Stimulated activated CD8-positive, alpha-beta memory T cell treated with anti-CD3 and anti-CD28 coated beads, Interleukin-7, amount 100 ng/mL, for 4 hours (primary cell): Measurements from ENCODE around the gene AFAP1.

Experiments
- DNase-seq, 2 donors: peaks; one replicate each; pipeline ENCODE4 v3.0.0-alpha.2; 2020; ENCODE audit warnings: low read depth in 2 of 2

AFAP1 gene

GRCh38 chr4:7785017-7785416, 154.6 kb downstream of the AFAP1 start:
- DNase-seq, result no peak

DNA sequence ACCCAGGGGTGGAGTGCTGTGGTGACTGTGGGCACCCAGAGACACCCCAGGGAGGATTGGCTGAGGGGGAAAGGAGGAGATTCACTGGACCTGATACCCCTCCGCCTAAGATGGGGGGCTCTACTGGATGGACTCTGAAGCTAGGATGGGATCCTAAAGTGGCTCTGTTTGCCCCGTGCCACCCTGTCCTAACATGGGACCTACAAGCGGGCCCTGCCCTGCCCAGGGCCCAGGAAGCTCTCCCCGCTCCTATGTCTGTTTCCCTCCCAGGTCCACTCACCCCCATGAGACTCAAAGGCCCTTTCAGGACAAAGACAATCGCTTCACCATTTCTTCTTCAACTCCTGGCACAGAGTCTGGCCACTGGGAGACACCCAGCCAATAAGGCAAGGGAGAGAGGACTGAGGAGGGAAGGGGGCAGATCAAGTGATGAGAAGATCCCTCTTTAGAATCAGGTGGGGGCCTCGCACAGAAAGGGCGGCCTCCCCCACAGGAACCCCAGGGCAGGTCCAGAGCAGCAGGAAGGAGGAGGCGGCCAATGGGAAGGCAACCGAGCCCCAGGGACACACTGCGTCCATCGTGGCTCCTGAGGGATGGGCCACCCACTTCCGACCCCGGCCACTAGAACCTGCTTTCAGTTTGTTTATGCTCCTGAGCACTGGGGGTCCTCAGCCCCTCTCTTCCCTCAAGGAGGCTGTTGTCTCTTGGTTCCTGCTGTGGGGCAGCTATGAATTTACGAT, 155.4 kb downstream of the AFAP1 start:
- DNase-seq, result no peak

DNA sequence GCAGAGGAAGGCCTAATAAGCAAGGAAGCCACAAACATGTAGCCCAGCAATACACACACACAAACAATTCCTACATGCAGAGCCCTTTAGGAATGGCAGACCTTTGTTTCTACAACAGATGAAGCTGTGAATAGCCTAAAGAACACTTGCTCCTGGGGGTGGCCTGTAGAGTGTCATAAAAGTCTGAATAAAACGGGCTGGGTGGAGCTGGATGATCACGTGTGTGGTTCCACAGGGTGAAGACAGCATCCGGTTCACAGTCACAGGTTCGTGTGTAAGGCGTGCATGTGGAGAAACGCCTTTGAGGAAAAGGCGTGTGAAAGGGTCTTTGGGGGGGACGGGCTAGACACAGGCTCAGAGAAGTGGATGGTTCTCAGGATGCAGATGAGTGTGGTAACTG, 156.1 kb downstream of the AFAP1 start:
- no peak for DNase-seq

GRCh38 chr4:7782783-7783182, 156.9 kb downstream of the AFAP1 start:
- no peak for DNase-seq

GRCh38 chr4:7781993-7782392, 157.7 kb downstream of the AFAP1 start:
- no peak for DNase-seq

DNA sequence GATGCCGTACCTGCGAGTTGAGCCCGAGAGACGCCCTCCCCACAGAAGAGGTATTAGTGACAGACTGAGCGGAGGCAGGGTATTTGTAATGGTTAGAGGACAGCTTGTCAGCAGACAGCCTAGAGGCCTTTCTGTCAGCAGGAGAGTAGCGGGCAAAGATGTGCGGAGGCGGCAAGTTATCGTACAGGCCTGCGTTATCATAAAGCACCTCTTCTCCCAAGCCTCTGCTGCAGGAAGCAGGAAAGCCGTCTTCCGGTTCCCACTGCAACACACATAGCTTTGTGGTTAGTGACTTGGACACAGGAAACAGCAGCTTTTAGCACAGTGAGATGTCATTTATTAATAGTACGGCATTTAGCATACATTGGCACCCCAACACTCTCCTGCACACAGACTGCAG, 158.3 kb downstream of the AFAP1 start:
- DNase-seq, result no peak

- no peak for DNase-seq
These were observed 158.8 kb downstream of the AFAP1 start for GRCh38 chr4:7780751-7781348.

- DNase-seq, result no peak
These were observed 160.3 kb downstream of the AFAP1 start for GRCh38 chr4:7779432-7779768.

DNA sequence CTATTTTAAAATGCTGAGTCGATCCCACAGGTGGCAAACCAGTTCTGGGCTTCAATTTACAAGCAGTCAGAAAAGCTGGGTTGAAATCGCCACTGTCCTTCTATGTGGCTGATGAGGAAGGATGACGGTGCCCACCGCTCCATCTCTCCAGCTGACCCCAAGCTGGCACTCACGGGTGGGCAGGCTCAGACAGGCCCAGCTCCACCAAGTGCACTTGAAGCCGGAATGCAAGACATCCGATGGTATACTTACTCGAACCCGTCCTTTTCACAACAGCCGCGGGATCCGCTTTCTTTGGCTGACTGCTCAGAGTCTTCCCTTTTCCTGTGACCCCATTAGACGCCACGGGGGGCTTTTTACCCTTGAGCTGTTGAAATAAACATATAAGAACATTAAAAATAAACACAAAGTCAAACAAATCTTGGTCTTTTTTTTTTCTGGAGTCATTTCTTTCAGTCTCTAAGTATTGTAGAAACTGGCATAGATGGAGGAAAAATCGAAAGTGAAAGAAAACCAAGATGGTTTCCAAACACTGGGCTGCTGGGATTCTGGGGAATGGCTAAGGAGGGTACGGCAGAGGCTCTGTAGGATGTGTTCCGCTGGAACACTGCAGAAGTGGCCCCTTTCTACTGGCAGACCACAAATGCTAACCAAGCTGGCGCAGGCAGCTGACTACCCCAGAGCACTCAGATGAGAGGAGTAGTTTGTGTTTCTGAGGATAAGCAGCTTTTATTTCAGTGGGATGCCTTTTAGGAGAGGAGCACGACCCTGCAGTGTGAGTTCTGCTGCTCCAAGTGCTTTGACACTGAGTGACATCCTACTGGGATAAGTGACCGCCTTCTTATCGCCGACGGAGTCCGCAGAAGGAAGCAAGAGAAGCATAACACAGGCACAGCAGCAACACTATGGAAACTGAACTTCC, 160.9 kb downstream of the AFAP1 start:
- DNase-seq, result no peak

GRCh38 chr4:7777871-7778509, 161.7 kb downstream of the AFAP1 start:
- DNase-seq, result no peak

- DNase-seq, result no peak
These were observed 162.5 kb downstream of the AFAP1 start for GRCh38 chr4:7777017-7777710.

DNA sequence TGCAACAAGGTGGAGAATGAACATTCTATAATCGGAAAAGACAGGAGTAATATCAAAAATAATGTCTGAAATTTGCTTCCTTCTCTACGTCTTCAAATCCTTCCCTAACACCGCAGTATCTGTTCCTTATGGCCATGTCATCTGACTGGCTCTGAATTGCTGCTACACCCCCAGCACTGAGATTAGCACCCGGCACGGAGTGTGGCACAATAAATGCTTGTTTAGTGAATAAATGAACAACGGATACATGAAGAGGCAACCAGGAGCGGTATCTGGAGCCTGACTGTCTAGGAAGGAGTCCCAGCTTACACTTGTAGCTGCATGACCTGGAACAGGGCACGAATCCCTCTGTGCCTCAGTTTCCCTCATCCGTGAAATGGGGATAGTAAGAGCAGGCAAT, 164.3 kb downstream of the AFAP1 start:
- no peak for DNase-seq

- DNase-seq, result no peak
These were observed 165.1 kb downstream of the AFAP1 start for GRCh38 chr4:7774301-7775294.

DNA sequence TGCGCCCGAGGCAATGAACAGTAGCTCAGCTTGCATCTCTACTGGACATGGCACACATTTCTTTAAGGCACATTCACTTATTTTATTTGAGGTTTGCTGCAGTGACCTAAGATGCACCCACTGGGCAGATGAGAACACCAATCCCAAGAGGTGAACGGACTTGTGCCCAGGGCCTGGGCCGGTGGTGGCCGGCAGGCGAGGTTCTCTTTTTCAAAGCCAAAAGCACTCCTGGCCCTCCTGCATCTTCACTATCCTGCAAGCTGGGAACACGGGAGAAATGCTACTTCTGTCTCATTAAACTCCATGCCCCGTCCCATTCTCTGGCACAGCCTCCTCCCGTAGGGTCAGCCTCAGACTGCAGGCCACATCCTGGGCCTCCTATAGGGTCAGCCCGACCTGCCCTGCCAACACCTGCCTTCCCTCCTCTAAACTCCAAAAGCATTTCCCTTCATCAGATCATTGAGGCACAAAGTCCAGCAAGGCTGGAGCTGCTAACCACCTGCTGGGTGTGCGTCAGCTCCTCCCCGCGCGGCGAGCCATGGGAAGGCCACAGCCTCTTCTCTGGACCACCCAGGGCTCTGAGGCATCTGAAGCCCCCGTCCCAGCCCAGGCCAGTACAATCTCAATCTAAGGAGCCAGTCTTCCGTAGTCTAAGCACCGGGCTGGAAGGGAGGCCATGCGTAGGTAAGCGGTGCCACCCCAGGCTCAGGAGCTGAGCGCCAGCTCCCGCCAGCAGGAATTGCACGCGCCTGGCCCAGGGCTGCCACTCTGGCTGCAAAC, 166.1 kb downstream of the AFAP1 start:
- no peak for DNase-seq

- no peak for DNase-seq
These were observed 166.8 kb downstream of the AFAP1 start for GRCh38 chr4:7772711-7773385.

- no peak for DNase-seq
These were observed 167.8 kb downstream of the AFAP1 start for GRCh38 chr4:7771541-7772507.

DNA sequence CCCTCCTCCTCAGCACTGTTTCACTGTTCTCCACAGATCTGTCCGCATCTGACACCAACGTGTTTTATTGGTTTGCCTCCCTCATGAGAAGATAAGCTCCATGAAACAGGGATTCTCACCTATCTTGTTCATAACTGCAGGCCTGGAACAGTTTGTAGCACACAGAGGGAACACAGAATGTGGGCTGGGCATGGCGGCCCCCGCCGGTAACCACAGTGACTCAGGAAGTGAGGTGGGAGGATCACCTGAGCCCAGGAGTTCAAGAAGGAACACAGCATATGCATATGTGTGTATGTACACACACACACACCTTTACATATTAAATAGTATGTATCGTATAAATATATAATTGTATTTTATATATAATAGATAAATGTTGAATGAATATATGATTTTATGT, 168.6 kb downstream of the AFAP1 start:
- peak; percentile 11 to 24 for DNase-seq
